Spleen (tissue), 11 donors: Measurements from ENCODE around the gene LY6G6C. TPM values are rescaled to one million over a fixed set of nuclear protein-coding genes. Genes with fewer than 3 reads are reported as not detected.

Source experiments
- DNase-seq: peaks from one replicate; pipeline ENCODE4 v3.0.0-alpha.2; 2020
- H3K27ac ChIP-seq, 8 donors: fragments of 200-600 bp; sonication (generic) in 7 of 8; 1 replicate in 4 of 8; 2 replicates in 4 of 8; pipeline versions ENCODE4 v1.5.0 to v1.8.0; 2016 to 2021; ENCODE audit warnings: inconsistent platforms in 4 of 8, mild to moderate bottlenecking in 4 of 8, moderate library complexity in 1 of 8
- H3K27me3 ChIP-seq, 7 donors: fragments of 200-600 bp; sonication (generic) in 6 of 7; replicated peaks in 1 of 7; 1 replicate in 4 of 7; 2 replicates in 3 of 7; pipeline versions ENCODE4 v1.5.0 to v1.8.0; 2016 to 2021; ENCODE audit warnings: inconsistent platforms in 3 of 7, mild to moderate bottlenecking in 1 of 7
- H3K36me3 ChIP-seq, 6 donors: fragments of 200-600 bp; sonication (generic) in 5 of 6; 1 replicate in 4 of 6; 2 replicates in 2 of 6; pipeline versions ENCODE4 v1.5.0 to v1.8.0; 2016 to 2021; ENCODE audit warnings: inconsistent platforms in 2 of 6
- H3K4me1 ChIP-seq, 6 donors: fragments of 200-600 bp; sonication (generic) in 5 of 6; 1 replicate in 3 of 6; 2 replicates in 3 of 6; pipeline versions ENCODE4 v1.5.0 to v1.8.0; 2016 to 2021; ENCODE audit warnings: inconsistent platforms in 3 of 6
- H3K4me3 ChIP-seq, 8 donors: fragments of 200-600 bp; sonication (generic) in 7 of 8; 1 replicate in 4 of 8; 2 replicates in 4 of 8; pipeline versions ENCODE4 v1.5.0 to v1.8.0; 2016 to 2021; ENCODE audit warnings: inconsistent platforms in 4 of 8, mild to moderate bottlenecking in 4 of 8, moderate library complexity in 2 of 8
- H3K9me3 ChIP-seq, 8 donors: fragments of 200-600 bp; sonication (generic) in 7 of 8; 1 replicate in 4 of 8; 2 replicates in 4 of 8; pipeline versions ENCODE4 v1.5.0 to v1.8.0; 2016 to 2021; ENCODE audit warnings: inconsistent platforms in 4 of 8
- CTCF ChIP-seq, 11 experiments: fragments of 200-600 bp in 7 of 11; fragments of 450-650 bp in 4 of 11; sonication (generic) in 4 of 11; IDR thresholded peaks in 8 of 11; conservative IDR thresholded peaks in 3 of 11; 1 replicate in 7 of 11; 2 replicates in 4 of 11; pipeline versions ENCODE4 v1.4.0 to v1.8.0; 2016 to 2021; ENCODE audit warnings: antibody characterized with exemption in 11 of 11, inconsistent platforms in 4 of 11, mild to moderate bottlenecking in 1 of 11
- POLR2A ChIP-seq, 3 donors: fragments of 450-650 bp; IDR thresholded peaks; one replicate each; pipeline ENCODE4 v1.5.1; 2017; ENCODE audit warnings: antibody characterized with exemption in 3 of 3, mild to moderate bottlenecking in 1 of 3
- POLR2AphosphoS5 ChIP-seq, 3 donors: sonication (generic); formaldehyde crosslinking; IDR thresholded peaks; one replicate each; pipeline ENCODE4 v1.5.1; 2017; ENCODE audit warnings: antibody characterized with exemption in 3 of 3
- WGBS, 5 donors: extraction: QIAGEN DNeasy Blood & Tissue Kit in 3 of 5; methylation state at CpG; one replicate each; pipeline versions ENCODE4 v1.1.5 to v1.1.7; 2013 to 2018; 5-methylcytosine and 5-hydroxymethylcytosine counted together
- intact Hi-C: fragments of 100-400 bp; cut with DNase I; formaldehyde crosslinking; loops from one replicate; pipeline ENCODE4 v1.15.0; 2023; ENCODE audit warnings: low total_unique reads
- polyA plus RNA-seq, 3 donors: library from polyadenylated mRNA; stranded (reverse); fragments of 200-250 nt; gene quantifications; one replicate each; pipeline ENCODE4 v1.2.1, GENCODE V29; 2013
- total RNA-seq, 7 donors: library from RNA; depleted of rRNA in 3 of 7; stranded (reverse); fragments of >200 nt in 3 of 7; fragmentation: NEBNext Ultra II Directional in 4 of 7; extraction: Animal tissue kit (Norgen Biotek cat#: 25700) in 4 of 7; gene quantifications; one replicate each; pipeline versions ENCODE4 v1.1.0 to v1.2.1, GENCODE V29; 2016 to 2021
- donor health status: healthy with polysubstance abuse.
- donor health status: DM: no; HTN: no; CAD: no; lungs with moderate emphysema.
- donor health status: DM: no; HTN: no; CAD: no.
- donor health status: Bipolar disorder and iron deficiency.
- donor health status: healthy.
- donor health status: DM: no; HTN: no; CAD: no.
- donor health status: DM: yes; HTN: yes; CAD: no.

Gene LY6G6C
- total and polyA plus RNA-seq, 10 donors, result 0.49 to 0.77 TPM; not detected in 8

GRCh38 chr6:31702405-31702818 lies 19.1 kb downstream of the LY6G6C start:
- peaks cover 0 to 43% (median 23%) of the 10 kb centered on the region in 6 donors for H3K36me3 ChIP-seq
- peak overlapping the region; percentile 97 to 100 (median 99) for H3K27ac ChIP-seq
- TF ChIP-seq CTCF (IDR thresholded peaks at IDR 0.05 in 8 of 11, conservative IDR thresholded peaks at IDR 0.05 in 3 of 11) (no peak), POLR2A (IDR thresholded peaks at IDR 0.05) (no peak), POLR2AphosphoS5 (IDR thresholded peaks at IDR 0.05) (no peak)
- peak overlapping the region; percentile 52 to 82 (median 61) for H3K4me3 ChIP-seq
- H3K4me1 ChIP-seq, result peaks cover 15 to 61% (median 38%) of the 10 kb centered on the region in 6 donors
- H3K27me3 ChIP-seq, result no peaks in the 10 kb centered on the region
- no peak for DNase-seq
- WGBS, 5 donors, result 1 to 2% (median 1%) methylated on average over 10 of the region's 10 CpGs
- intact Hi-C loops, result no loop called here
- H3K9me3 ChIP-seq, result no peaks in the 10 kb centered on the region

- Histone ChIP-seq H3K4me1 (peaks cover 15 to 64% (median 39%) of the 10 kb centered on the region in 6 donors), H3K27ac (peak overlapping the region; percentile 97 to 100 (median 99)), H3K4me3 (peak overlapping the region; percentile 52 to 82 (median 61)), H3K27me3 (no peaks in the 10 kb centered on the region), H3K9me3 (no peaks in the 10 kb centered on the region), H3K36me3 (peaks cover 0 to 49% (median 26%) of the 10 kb centered on the region in 6 donors)
- intact Hi-C loops, result no loop called here
- no peak for TF ChIP-seq POLR2A (IDR thresholded peaks at IDR 0.05)
- no peak for TF ChIP-seq POLR2AphosphoS5 (IDR thresholded peaks at IDR 0.05)
- TF ChIP-seq CTCF (IDR thresholded peaks at IDR 0.05 in 8 of 11, conservative IDR thresholded peaks at IDR 0.05 in 3 of 11), result no peak
- no peak for DNase-seq
- WGBS, 5 donors, result 24 to 41% (median 34%) methylated on average over 7 of the region's 7 CpGs
Observed at GRCh38 chr6:31701666-31702404, 19.7 kb downstream of the LY6G6C start.

GRCh38 chr6:31700740-31701401 lies 20.7 kb downstream of the LY6G6C start:
- Histone ChIP-seq H3K27ac (peak overlapping the region in 1 of 8 donors; percentile 98), H3K27me3 (no peaks in the 10 kb centered on the region), H3K4me3 (peak overlapping the region in 2 of 8 donors; percentile 56 to 78), H3K36me3 (peaks cover 0 to 59% (median 36%) of the 10 kb centered on the region in 6 donors), H3K4me1 (peaks cover 15 to 64% (median 39%) of the 10 kb centered on the region in 6 donors), H3K9me3 (no peaks in the 10 kb centered on the region)
- 89 to 96% (median 92%) methylated on average over 5 of the region's 5 CpGs for whole genome bisulfite sequencing, 5 donors
- TF ChIP-seq POLR2A (IDR thresholded peaks at IDR 0.05) (no peak), CTCF (IDR thresholded peaks at IDR 0.05 in 8 of 11, conservative IDR thresholded peaks at IDR 0.05 in 3 of 11) (no peak), POLR2AphosphoS5 (IDR thresholded peaks at IDR 0.05) (no peak)
- DNase-seq, result no peak
- intact Hi-C loops, result no loop called here

GRCh38 chr6:31697555-31697954 lies 24.0 kb downstream of the LY6G6C start:
- WGBS, 5 donors, result 38 to 53% (median 43%) methylated on average over 3 of the region's 3 CpGs
- peaks cover 0 to 92% (median 69%) of the 10 kb centered on the region in 6 donors for H3K36me3 ChIP-seq

More at GRCh38 chr6:31697555-31697954, 24.0 kb downstream of the LY6G6C start:
- Histone ChIP-seq H3K27me3 (no peaks in the 10 kb centered on the region), H3K4me3 (no peak overlapping the region), H3K27ac (peak overlapping the region in 3 of 8 donors; percentile 18 to 50 (median 37)), H3K4me1 (peaks cover 15 to 52% (median 31%) of the 10 kb centered on the region in 6 donors), H3K9me3 (no peaks in the 10 kb centered on the region)
- TF ChIP-seq CTCF (IDR thresholded peaks at IDR 0.05 in 8 of 11, conservative IDR thresholded peaks at IDR 0.05 in 3 of 11) (no peak), POLR2AphosphoS5 (IDR thresholded peaks at IDR 0.05) (no peak), POLR2A (IDR thresholded peaks at IDR 0.05) (no peak)
- DNase-seq, result no peak
- intact Hi-C loops, result no loop called here
